Neural progenitor cell (in vitro differentiated cells): ENCODE measurements around the gene LHFPL2.

Experiments
- CTCF ChIP-seq: fragments of 200-600 bp; sonication (generic); IDR thresholded peaks from 2 replicates; pipeline ENCODE4 v1.5.1; 2017; ENCODE audit warnings: antibody characterized with exemption, mild to moderate bottlenecking
- EZH2phosphoT487 ChIP-seq: fragments of 200-600 bp; sonication (generic); IDR thresholded peaks from 2 replicates; pipeline ENCODE4 v1.6.1; 2017; ENCODE audit warnings: antibody characterized with exemption

GRCh38 chr5:78675956-78676730, 27.6 kb upstream of the LHFPL2 start:
- TF ChIP-seq CTCF (no peak), EZH2phosphoT487 (no peak)
